K562 (cell line): ENCODE results near the gene FAM3C. TPM values are rescaled to one million over a fixed set of nuclear protein-coding genes. Genes with fewer than 3 reads are reported as not detected.

Experiments
- AFF1 ChIP-seq, 2 experiments: fragments of 450-650 bp; IDR thresholded peaks; 2 replicates each; pipeline ENCODE4 v1.6.1; 2018; ENCODE audit warnings: mild to moderate bottlenecking in 2 of 2, low read depth in 1 of 2; ENCODE audit not compliant: partially characterized antibody in 2 of 2
- ATF7 ChIP-seq: fragments of 450-650 bp; IDR thresholded peaks from 2 replicates; pipeline ENCODE4 v1.7.1; 2014; ENCODE audit warnings: mild to moderate bottlenecking, moderate library complexity
- ESRRA ChIP-seq: fragments of 450-650 bp; IDR thresholded peaks from 2 replicates; pipeline ENCODE4 v1.6.1; 2014; ENCODE audit warnings: low read depth, mild to moderate bottlenecking, moderate library complexity, borderline replicate concordance
- ETV1 ChIP-seq: fragments of 450-650 bp; conservative IDR thresholded peaks from 2 replicates; pipeline ENCODE4 v1.6.1; 2016; ENCODE audit warnings: missing genetic modification characterization, control low read depth, low read depth, missing compliant biosample characterization
- HDAC3 ChIP-seq: fragments of 450-650 bp; IDR thresholded peaks from 2 replicates; pipeline ENCODE4 v1.6.1; 2018; ENCODE audit warnings: borderline replicate concordance, mild to moderate bottlenecking, moderate library complexity; ENCODE audit not compliant: partially characterized antibody
- HDAC6 ChIP-seq: IDR thresholded peaks from 2 replicates; pipeline ENCODE4 v1.6.1; 2012; ENCODE audit warnings: low read depth, mild to moderate bottlenecking, control low read depth, inconsistent platforms, low read length, moderate library complexity
- MAFF ChIP-seq: IDR thresholded peaks from 2 replicates; pipeline ENCODE4 v1.6.1; 2012; ENCODE audit warnings: low read length, improper control_type of control experiment
- MAFG ChIP-seq: fragments of 450-650 bp; conservative IDR thresholded peaks from 2 replicates; pipeline ENCODE4 v1.6.1; 2016; ENCODE audit warnings: missing genetic modification characterization, missing compliant biosample characterization
- MECOM ChIP-seq: fragments of 250-450 bp; sonication (Bioruptor Pico); IDR thresholded peaks from 2 replicates; pipeline ENCODE4 v1.8.0; 2022; ENCODE audit warnings: inconsistent platforms
- MEIS2 ChIP-seq: fragments of 450-650 bp; IDR thresholded peaks from 2 replicates; pipeline ENCODE4 v1.6.1; 2014; ENCODE audit warnings: mild to moderate bottlenecking; ENCODE audit not compliant: partially characterized antibody
- PHF8 ChIP-seq: fragments of 200-600 bp; sonication (generic); IDR thresholded peaks from 2 replicates; pipeline ENCODE4 v1.6.1; 2012; ENCODE audit warnings: mixed run types, mild to moderate bottlenecking, inconsistent platforms, low read length, moderate library complexity, borderline replicate concordance
- PTTG1 ChIP-seq: fragments of 450-650 bp; IDR thresholded peaks from 2 replicates; pipeline ENCODE4 v1.6.1; 2016; ENCODE audit warnings: low read depth, mild to moderate bottlenecking, missing genetic modification characterization, missing compliant biosample characterization
- RFX5 ChIP-seq: IDR thresholded peaks from 2 replicates; pipeline ENCODE4 v1.6.1; 2011; ENCODE audit warnings: low read depth, mild to moderate bottlenecking, improper control_type of control experiment, low read length
- RUNX1 ChIP-seq: sonication (generic); IDR thresholded peaks from 2 replicates; pipeline ENCODE4 v1.6.1; 2016; ENCODE audit warnings: antibody characterized with exemption, low read depth
- U2AF2 ChIP-seq: fragments of 200-400 bp; formaldehyde crosslinking; optimal IDR thresholded peaks from 2 replicates; pipeline ENCODE3; 2017; ENCODE audit warnings: low read depth, mild to moderate bottlenecking, low read length
- ZBTB11 ChIP-seq, 3 experiments: fragments of 200-800 bp in 1 of 3; fragments of 250-450 bp in 1 of 3; fragments of 450-650 bp in 1 of 3; sonication (Bioruptor Pico) in 1 of 3; sonication (Bioruptor generic) in 1 of 3; formaldehyde crosslinking in 1 of 3; IDR thresholded peaks; 2 replicates each; pipeline versions ENCODE4 v1.6.1 to v1.8.0; 2016 to 2022; ENCODE audit warnings: mild to moderate bottlenecking in 2 of 3, missing genetic modification characterization in 2 of 3, missing compliant biosample characterization in 1 of 3, moderate library complexity in 1 of 3
- ZFP30 ChIP-seq: fragments of 250-450 bp; sonication (Bioruptor Pico); IDR thresholded peaks from 2 replicates; pipeline ENCODE4 v1.8.0; 2022; ENCODE audit warnings: moderate library complexity, mild to moderate bottlenecking, inconsistent platforms, borderline replicate concordance
- ZKSCAN1 ChIP-seq: fragments of 150-350 bp; IDR thresholded peaks from 2 replicates; pipeline ENCODE4 v1.6.1; 2016; ENCODE audit warnings: low read depth, low read length
- ZKSCAN3 ChIP-seq: fragments of 250-450 bp; sonication (Bioruptor Pico); IDR thresholded peaks from 2 replicates; pipeline ENCODE4 v1.4.0; 2020
- ZSCAN32 ChIP-seq: fragments of 450-650 bp; formaldehyde crosslinking; IDR thresholded peaks from 2 replicates; pipeline ENCODE4 v1.4.0; 2020; ENCODE audit warnings: mild to moderate bottlenecking, moderate library complexity
- polyA plus RNA-seq, 8 experiments: library from polyadenylated mRNA; depleted of rRNA in 4 of 8; stranded (reverse) in 5 of 8; unstranded in 3 of 8; fragments of >200 nt; fragmentation: Nextera tagmentation in 2 of 8; fragmentation: Illumina TruSeq in 1 of 8; extraction: Ambion mirVana in 2 of 8; extraction: Trizol in 1 of 8; gene quantifications; 2 replicates each; pipeline versions ENCODE4 v1.2.1 to v1.2.3, GENCODE V29; 2011 to 2014; ENCODE audit warnings: inconsistent platforms in 1 of 8, missing spikeins in 1 of 8
- total RNA-seq, 7 experiments: library from RNA; depleted of rRNA in 6 of 7; stranded (reverse); fragments of >200 nt in 6 of 7; fragmentation: Illumina TruSeq in 2 of 7; extraction: Trizol in 2 of 7; gene quantifications; 2 replicates each; pipeline versions ENCODE4 v1.2.1 to v1.2.3, GENCODE V29; 2011 to 2021; ENCODE audit warnings: low replicate concordance in 1 of 7

Gene FAM3C
- total and polyA plus RNA-seq, 9 of the 15 experiments (the other 6 are each of a cell fraction or from before 2014, with no cell fraction given) = 10.6 to 42.6 (median 30.0) TPM

DNA sequence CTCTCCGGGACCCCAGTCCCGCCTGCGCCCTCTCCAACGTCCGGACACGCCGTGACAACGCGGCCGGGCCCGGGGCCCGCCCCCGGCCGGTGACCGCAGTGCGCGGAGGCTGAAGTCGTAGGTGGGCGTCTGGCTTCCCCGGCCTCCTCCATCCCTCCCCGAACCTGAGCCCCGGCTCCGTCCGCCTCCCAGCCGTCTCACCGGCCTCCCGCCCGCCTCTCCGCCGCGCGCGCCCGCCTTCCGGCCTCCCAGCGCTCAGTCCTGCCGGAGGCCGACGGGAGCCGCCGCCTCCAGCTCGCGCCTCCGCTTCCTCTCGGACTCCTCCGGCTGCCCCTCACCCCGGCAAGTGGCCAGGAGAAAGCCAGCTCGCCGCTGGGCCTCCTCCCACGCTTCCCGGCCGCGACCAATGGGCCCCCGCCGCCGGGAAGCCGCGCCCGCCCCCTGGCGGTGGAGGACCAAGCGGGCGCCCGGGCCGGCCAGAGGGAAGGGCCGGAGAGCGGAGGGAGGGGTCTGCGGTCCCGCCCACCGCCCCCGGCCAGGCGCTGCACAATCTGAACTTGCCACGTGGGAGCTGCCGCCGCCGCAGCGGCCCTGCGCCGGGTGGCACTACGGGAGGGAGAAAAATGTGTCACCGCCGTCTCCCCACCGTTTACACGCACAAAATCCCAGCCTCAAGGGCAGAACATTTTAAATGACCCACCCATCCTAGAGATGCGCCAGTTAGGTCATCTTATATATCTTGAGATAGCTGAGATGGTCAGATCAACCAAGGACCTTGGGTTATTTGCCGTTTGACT lies at the start of gene FAM3C (continued):
- TF ChIP-seq MECOM (no peak), AFF1 (IDR thresholded peaks at IDR 0.05; ENCODE audit: low read depth in 1 of 2, partially characterized antibody in 2 of 2) (peak in 1 of 2 experiments; percentile 77), U2AF2 (no peak), PTTG1 (tag) (no peak), HDAC6 (no peak), RUNX1 (peak; percentile 59; the same call in 1 of the 2 replicates), RFX5 (0 out of 2 replicates have a peak, but pooled peaks have one; percentile 33), ETV1 (peak; percentile 43; the same call in 1 of the 2 replicates), MAFG (tag) (no peak), ESRRA (peak; percentile 92), ZSCAN32 (no peak), ZBTB11 (CRISPR knock-in tag; IDR thresholded peaks at IDR 0.05) (peak in 2 of 3 experiments; percentile 8 to 77; a peak in 2 of 6 replicates), PHF8 (peak; percentile 98), ZFP30 (CRISPR knock-in tag) (no peak), ATF7 (peak; percentile 91), MEIS2 (peak; percentile 51), ZKSCAN3 (CRISPR knock-in tag) (no peak), HDAC3 (no peak), MAFF (no peak), ZKSCAN1 (peak; percentile 82)
